Measurements from ENCODE around the gene FNIP1.

Gene FNIP1

GRCh38 chr5:131766689-131767088 lies 30.1 kb downstream of the FNIP1 start:
- CTCF ChIA-PET = no interaction called here
- POLR2A ChIA-PET = no interaction called here
- TF ChIP-seq FOXA1 (IDR thresholded peaks at IDR 0.05) (no peak), LEF1 (IDR thresholded peaks at IDR 0.05; ENCODE audit: borderline replicate concordance) (no peak), NFRKB (IDR thresholded peaks at IDR 0.05) (no peak), ELF4 (IDR thresholded peaks at IDR 0.05) (no peak), SUZ12 (IDR thresholded peaks at IDR 0.05) (no peak), SP1 (IDR thresholded peaks at IDR 0.05) (no peak)
- DNase-seq (ENCODE audit: extremely low spot score) = no peak

- ChIA-PET POLR2A (no interaction called here), CTCF (no interaction called here)
- no peak for DNase-seq (ENCODE audit: extremely low spot score)
Observed at GRCh38 chr5:131765261-131765660, 31.6 kb downstream of the FNIP1 start.

GRCh38 chr5:131763968-131764367 lies 32.8 kb downstream of the FNIP1 start:
- DNase-seq (ENCODE audit: extremely low spot score) = no peak
- ChIA-PET CTCF (no interaction called here), POLR2A (no interaction called here)
- TF ChIP-seq ZNF384 (IDR thresholded peaks at IDR 0.05) (no peak), ELF4 (IDR thresholded peaks at IDR 0.05) (no peak), FOXM1 (IDR thresholded peaks at IDR 0.05; ENCODE audit: borderline replicate concordance) (no peak), TARDBP (IDR thresholded peaks at IDR 0.05) (no peak)

More at GRCh38 chr5:131765261-131765660, 31.6 kb downstream of the FNIP1 start:
- no peak for TF ChIP-seq ARNT (IDR thresholded peaks at IDR 0.05)
- no peak for TF ChIP-seq ELF4 (IDR thresholded peaks at IDR 0.05)
- TF ChIP-seq, protein P1, sequence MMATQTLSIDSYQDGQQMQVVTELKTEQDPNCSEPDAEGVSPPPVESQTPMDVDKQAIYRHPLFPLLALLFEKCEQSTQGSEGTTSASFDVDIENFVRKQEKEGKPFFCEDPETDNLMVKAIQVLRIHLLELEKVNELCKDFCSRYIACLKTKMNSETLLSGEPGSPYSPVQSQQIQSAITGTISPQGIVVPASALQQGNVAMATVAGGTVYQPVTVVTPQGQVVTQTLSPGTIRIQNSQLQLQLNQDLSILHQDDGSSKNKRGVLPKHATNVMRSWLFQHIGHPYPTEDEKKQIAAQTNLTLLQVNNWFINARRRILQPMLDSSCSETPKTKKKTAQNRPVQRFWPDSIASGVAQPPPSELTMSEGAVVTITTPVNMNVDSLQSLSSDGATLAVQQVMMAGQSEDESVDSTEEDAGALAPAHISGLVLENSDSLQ (IDR thresholded peaks at IDR 0.05) = no peak
- no peak for TF ChIP-seq CTBP1 (IDR thresholded peaks at IDR 0.05; ENCODE audit: borderline replicate concordance)
- TF ChIP-seq FOXM1 (IDR thresholded peaks at IDR 0.05; ENCODE audit: borderline replicate concordance) = no peak
- TF ChIP-seq FOXK2 (IDR thresholded peaks at IDR 0.05) = no peak
- no peak for TF ChIP-seq FOXA1 (IDR thresholded peaks at IDR 0.05)
- no peak for TF ChIP-seq TARDBP (IDR thresholded peaks at IDR 0.05)
- no peak for TF ChIP-seq HDGF (IDR thresholded peaks at IDR 0.05; ENCODE audit: borderline replicate concordance)
- no peak for TF ChIP-seq BHLHE40 (IDR thresholded peaks at IDR 0.05; ENCODE audit: borderline replicate concordance)

DNA sequence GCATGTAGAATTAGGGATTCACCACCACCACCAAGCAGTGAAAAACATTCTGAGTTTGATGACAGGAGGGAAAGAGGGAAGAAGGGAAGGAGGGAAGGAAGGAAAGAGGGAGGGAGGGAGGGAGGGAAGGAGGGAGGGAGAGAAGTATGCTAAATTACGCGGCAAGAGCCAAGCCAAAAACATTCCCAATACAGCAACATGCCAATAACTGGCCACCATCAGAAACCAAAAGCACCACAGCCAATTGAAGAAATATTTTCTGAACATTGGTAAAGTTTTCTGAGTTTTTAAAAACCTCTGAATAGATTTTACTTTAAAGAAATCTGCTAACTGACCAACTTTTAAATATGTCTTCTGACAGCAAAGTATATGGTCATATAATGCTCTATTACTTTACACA lies 36.0 kb downstream of the FNIP1 start:
- POLR2A ChIA-PET = no interaction called here
- TF ChIP-seq TARDBP (IDR thresholded peaks at IDR 0.05) (no peak), HDGF (IDR thresholded peaks at IDR 0.05; ENCODE audit: borderline replicate concordance) (no peak), ELF4 (IDR thresholded peaks at IDR 0.05) (no peak), ARNT (IDR thresholded peaks at IDR 0.05) (no peak), LEF1 (IDR thresholded peaks at IDR 0.05; ENCODE audit: borderline replicate concordance) (no peak), ZNF384 (IDR thresholded peaks at IDR 0.05) (no peak), FOXA1 (IDR thresholded peaks at IDR 0.05) (no peak), CTBP1 (IDR thresholded peaks at IDR 0.05; ENCODE audit: borderline replicate concordance) (no peak), NFRKB (IDR thresholded peaks at IDR 0.05) (no peak), BHLHE40 (IDR thresholded peaks at IDR 0.05; ENCODE audit: borderline replicate concordance) (no peak), SUZ12 (IDR thresholded peaks at IDR 0.05) (no peak), FOXK2 (IDR thresholded peaks at IDR 0.05) (no peak), SP1 (IDR thresholded peaks at IDR 0.05) (no peak), FOXM1 (IDR thresholded peaks at IDR 0.05; ENCODE audit: borderline replicate concordance) (no peak)
- TF ChIP-seq, protein P1 (IDR thresholded peaks at IDR 0.05) = no peak
- CTCF ChIA-PET = no interaction called here
- DNase-seq (ENCODE audit: extremely low spot score) = no peak

DNA sequence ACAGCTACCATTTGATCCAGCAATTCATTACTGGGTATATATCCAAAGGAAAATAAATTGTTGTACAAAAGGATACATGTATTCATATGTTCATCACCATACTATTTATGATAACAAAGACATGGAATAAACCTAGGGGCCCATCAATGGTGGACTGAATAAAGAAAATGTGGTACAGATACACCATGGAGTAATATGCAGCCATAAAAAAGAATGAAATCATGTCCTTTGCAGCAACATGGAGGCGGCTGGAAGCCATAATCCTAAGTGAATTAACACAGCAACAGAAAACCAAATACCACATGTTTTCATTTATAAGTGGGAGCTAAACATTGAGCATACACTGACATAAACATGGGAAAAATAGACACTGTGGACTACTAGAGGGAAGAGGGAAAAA lies 37.1 kb downstream of the FNIP1 start:
- no peak for TF ChIP-seq FOXK2 (IDR thresholded peaks at IDR 0.05)
- no peak for TF ChIP-seq ELF4 (IDR thresholded peaks at IDR 0.05)
- no peak for TF ChIP-seq CTBP1 (IDR thresholded peaks at IDR 0.05; ENCODE audit: borderline replicate concordance)
- TF ChIP-seq SUZ12 (IDR thresholded peaks at IDR 0.05) = no peak
- no peak for TF ChIP-seq FOXM1 (IDR thresholded peaks at IDR 0.05; ENCODE audit: borderline replicate concordance)
- TF ChIP-seq ZNF384 (IDR thresholded peaks at IDR 0.05) = no peak
- TF ChIP-seq FOXA1 (IDR thresholded peaks at IDR 0.05) = no peak
- TF ChIP-seq, protein P1 (IDR thresholded peaks at IDR 0.05) = no peak
- TF ChIP-seq LEF1 (IDR thresholded peaks at IDR 0.05; ENCODE audit: borderline replicate concordance) = no peak
- no peak for TF ChIP-seq NFRKB (IDR thresholded peaks at IDR 0.05)
- no peak for TF ChIP-seq BHLHE40 (IDR thresholded peaks at IDR 0.05; ENCODE audit: borderline replicate concordance)
- TF ChIP-seq L3MBTL2 (conservative IDR thresholded peaks at IDR 0.05) = no peak
- no peak for TF ChIP-seq ARNT (IDR thresholded peaks at IDR 0.05)
- no peak for TF ChIP-seq HDGF (IDR thresholded peaks at IDR 0.05; ENCODE audit: borderline replicate concordance)
- no peak for TF ChIP-seq TARDBP (IDR thresholded peaks at IDR 0.05)
- ChIA-PET CTCF (no interaction called here), POLR2A (no interaction called here)
- DNase-seq (ENCODE audit: extremely low spot score) = no peak

GRCh38 chr5:131758520-131758900 lies 38.3 kb downstream of the FNIP1 start:
- no peak for TF ChIP-seq ZNF384 (IDR thresholded peaks at IDR 0.05)
- ChIA-PET CTCF (no interaction called here), POLR2A (no interaction called here)
- DNase-seq (ENCODE audit: extremely low spot score) = no peak

DNA sequence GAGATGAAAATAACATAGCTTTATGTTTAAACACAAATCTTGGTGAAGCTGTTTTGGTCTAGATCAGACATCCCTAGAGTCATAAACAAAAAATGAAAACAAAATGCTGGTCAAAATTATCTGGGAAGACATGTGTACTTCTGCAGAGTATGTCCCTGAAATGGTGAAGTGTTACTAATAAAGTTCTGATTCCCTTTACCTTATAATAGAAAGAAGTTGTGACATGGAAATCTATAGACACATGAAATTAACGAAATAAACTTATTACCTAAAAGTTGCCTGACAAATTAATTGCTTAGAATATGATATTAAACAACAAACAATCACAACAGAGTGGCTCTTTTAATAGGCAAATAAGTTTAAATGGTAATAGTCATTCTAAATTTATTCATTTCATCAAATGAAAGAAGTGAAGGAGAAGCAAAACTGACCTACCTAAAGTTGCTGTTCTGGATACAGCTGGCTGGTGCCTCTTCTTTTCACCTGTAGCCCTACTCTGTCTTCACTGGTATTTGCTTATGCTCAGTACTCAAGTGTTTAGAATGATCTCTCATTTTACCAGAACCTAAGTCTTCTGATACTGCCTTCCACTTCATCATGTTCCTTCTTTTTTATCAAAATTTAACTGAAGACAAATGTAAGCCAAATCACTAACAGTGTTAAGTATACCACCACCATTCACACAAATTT lies 38.8 kb downstream of the FNIP1 start:
- ChIA-PET POLR2A (no interaction called here), CTCF (no interaction called here)
- TF ChIP-seq FOXK2 (IDR thresholded peaks at IDR 0.05) (no peak), HDGF (IDR thresholded peaks at IDR 0.05; ENCODE audit: borderline replicate concordance) (no peak), L3MBTL2 (conservative IDR thresholded peaks at IDR 0.05) (no peak), ARNT (IDR thresholded peaks at IDR 0.05) (no peak), SP1 (IDR thresholded peaks at IDR 0.05) (no peak), CTBP1 (IDR thresholded peaks at IDR 0.05; ENCODE audit: borderline replicate concordance) (no peak), ZNF384 (IDR thresholded peaks at IDR 0.05) (no peak), LEF1 (IDR thresholded peaks at IDR 0.05; ENCODE audit: borderline replicate concordance) (no peak), BHLHE40 (IDR thresholded peaks at IDR 0.05; ENCODE audit: borderline replicate concordance) (no peak)
- no peak for DNase-seq (ENCODE audit: extremely low spot score)

All from HEK293T (cell line).